HEK293 (cell line): ENCODE measurements around the gene ELN.

Source experiments
- MZF1 ChIP-seq: fragments of 450-650 bp; formaldehyde crosslinking; IDR thresholded peaks from 2 replicates; pipeline ENCODE4 v1.5.1; 2017; ENCODE audit warnings: missing biosample characterization, missing genetic modification characterization, borderline replicate concordance
- ZFP37 ChIP-seq: fragments of 450-650 bp; formaldehyde crosslinking; IDR thresholded peaks from 2 replicates; pipeline ENCODE4 v1.5.1; 2016; ENCODE audit warnings: missing biosample characterization, missing genetic modification characterization
- ZNF133 ChIP-seq: fragments of 450-650 bp; formaldehyde crosslinking; IDR thresholded peaks from 2 replicates; pipeline ENCODE4 v1.5.1; 2016; ENCODE audit warnings: missing biosample characterization, missing genetic modification characterization

- no peak for TF ChIP-seq MZF1
- TF ChIP-seq ZFP37 (tag by site-specific recombination) = no peak
- TF ChIP-seq ZNF133 (tag by site-specific recombination) = no peak
Observed at GRCh38 chr7:74020390-74020789, 7.6 kb upstream of the ELN start.
